HG02884 (cell line): ENCODE data around the gene C6orf89.

Experiments used
- ATAC-seq: cut with Tn5 transposase; IDR thresholded peaks from one replicate; pipeline ENCODE4 v1.9.1; 2021; ENCODE audit warnings: mild to moderate bottlenecking, moderate library complexity; ENCODE audit not compliant: unreplicated experiment

Gene C6orf89

DNA sequence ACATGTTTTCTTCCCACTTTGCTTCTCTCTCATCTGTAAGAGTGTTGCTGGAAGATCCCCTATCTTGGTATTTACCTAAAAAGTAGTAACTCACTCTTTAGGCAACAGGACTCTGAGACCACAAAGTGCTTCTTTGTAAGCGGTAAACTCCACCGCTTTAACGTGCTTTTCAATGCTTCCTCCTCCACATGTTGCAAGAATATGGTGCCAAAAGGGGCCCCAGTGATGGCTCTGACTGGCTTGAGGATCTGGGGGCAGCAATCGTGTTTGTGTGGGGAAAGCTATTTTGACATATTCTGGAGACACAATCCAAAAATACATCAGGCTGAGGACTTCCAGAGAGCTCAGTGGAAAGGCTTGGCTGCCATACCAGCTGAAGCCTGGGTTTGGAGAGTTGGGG is 34.1 kb upstream of the C6orf89 start:
- ATAC-seq = no peak

DNA sequence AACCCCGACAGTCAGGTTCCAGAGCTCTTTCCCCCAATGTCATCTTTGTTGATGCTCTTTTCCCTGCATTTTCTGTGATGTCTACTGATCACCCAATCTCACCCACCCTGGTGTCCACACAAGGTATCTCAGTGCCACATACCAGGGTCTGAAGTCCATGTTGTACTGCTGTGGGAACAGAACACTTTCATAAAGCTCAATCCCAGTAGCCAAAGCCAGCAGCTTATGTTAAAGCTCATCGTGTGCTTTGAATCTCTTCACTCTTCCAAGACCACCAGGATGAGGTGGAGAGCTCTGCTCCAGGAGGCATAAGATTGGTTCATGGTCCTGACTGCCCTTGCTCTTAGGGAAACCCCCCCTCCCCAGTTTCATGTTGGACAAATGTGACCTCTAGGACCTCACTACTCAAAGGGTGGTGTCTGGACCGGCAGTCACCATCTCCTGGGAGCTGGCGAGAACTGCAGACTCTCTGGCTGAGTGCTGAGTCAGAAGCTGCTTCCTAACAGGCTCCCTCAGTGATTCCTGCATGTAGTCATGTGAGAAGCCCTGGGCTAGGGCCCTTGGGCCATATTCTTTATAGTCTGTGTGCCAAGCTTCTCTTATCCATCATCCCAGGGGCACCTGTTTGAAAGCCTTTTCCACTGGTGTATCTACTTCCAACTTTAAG is 33.1 kb upstream of the C6orf89 start:
- no peak for ATAC-seq

DNA sequence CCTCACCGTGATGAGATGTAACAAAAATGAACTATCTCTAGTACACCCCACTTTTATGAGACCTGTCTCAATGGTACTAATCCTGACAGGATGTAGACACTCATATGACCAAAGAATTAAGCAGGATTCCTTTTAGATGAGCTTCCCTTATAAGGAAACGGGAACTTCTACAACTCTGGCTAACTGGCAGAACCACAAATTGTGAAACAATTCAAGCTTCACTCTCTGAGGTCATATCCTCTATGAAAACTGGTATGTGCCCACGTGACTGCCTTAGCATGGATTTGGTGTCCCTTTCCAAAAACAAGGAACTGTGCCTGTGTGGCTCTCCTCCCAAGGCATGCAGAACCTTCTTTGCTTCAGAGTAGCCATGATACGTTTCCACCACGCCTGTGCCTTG is 32.4 kb upstream of the C6orf89 start:
- no peak for ATAC-seq

DNA sequence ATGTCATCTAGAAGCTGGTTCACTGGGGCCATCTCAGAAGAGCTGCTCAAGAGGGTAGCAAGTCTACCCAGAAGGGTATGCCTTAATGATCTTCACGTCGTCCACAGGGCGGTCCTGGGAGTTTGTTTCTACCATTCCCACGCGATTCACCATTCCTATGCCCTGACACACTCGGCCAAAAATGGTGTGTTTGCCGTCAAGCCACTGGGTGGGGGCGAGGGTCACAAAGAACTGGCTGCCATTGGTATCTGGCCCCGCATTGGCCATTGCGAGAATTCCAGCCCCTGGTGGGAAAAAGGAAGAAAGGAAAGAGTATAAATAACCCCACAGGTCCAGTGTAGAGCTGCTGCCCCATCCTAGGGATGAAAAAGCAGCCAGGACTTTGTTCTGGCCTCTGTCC is 30.0 kb upstream of the C6orf89 start:
- ATAC-seq = no peak

DNA sequence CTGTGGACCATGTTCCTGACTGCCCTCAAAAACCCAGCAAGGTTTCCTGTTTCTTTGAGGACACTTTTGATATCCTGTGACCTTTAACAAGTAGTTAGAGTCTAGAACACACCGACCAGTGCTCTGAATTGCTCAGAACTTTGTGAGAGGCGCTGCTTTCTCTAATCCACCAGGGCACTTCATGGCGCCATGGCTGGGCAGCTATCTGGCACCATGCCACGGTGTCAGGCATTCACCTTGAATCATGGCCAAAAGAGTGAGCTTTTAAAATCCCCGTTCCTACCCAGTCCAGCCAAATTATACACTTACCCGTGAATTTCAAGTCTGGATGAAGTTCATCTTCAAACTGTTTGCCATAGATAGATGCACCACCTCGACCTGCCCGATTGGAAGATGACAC is 29.5 kb upstream of the C6orf89 start:
- ATAC-seq = no peak

DNA sequence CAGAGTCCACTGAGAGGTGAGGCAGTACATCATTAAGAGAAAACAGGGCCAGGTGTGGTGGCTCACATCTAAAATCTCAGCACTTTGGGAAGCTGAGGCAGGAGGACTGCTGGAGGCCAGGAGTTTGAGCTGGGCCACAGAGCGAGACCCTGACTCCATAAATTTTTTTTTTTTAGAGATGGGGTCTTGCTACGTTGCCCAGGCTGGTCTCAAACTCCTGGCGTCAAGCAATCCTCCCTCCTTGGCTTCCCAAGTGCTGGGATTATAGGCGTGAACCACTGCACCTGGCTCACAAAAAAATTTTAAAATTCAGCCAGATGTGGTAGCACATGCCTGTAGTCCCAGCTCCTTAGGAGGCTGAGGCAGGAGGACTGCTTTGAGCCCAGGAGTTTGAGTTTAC is 28.4 kb upstream of the C6orf89 start:
- ATAC-seq = no peak

DNA sequence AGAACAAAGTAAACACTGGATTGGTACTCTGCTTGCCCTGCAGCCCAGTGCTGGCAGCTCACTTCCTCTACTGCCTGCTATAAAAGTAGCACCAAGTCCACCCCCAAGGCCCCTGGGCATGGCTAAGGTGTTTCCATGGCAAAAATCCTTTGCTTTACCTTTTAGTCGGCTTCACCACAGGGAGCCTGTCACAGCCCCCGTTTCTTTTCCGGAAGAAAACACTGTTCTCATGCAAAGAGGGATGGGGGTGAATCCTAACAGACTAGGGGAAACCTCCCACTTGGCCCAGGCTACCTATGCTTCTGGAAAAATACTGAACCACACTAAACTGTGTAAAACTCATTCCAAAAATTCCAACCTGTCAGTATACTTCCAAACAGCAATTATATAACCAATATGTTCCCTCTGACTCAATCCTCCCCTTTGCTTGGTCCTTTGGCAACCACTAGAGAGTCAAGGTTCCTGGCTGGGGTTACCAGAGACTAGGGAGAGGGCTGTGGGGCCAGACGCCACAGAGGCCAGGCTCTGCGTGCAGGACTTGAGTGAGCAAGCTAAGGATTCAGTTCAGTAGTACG is 27.3 kb upstream of the C6orf89 start:
- no peak for ATAC-seq

DNA sequence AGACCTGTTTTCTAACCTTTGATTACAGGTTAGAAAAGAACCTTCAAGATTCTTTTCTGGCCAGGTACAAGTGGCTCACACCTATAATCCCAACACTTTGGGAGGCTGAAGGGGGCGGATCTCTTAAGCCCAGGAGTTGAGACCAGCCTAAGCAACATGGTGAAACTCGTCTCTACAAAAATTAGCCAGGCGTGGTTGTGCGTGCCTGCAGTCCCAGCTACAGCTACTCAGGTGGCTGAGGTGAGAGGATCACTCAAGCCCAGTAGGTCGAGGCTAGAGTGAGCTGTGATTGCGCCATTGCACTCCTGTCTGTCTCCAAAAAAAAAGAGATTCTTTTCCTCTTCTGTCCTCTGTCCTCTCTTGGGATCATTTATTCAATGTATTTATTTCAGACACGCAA is 25.6 kb upstream of the C6orf89 start:
- no peak for ATAC-seq

DNA sequence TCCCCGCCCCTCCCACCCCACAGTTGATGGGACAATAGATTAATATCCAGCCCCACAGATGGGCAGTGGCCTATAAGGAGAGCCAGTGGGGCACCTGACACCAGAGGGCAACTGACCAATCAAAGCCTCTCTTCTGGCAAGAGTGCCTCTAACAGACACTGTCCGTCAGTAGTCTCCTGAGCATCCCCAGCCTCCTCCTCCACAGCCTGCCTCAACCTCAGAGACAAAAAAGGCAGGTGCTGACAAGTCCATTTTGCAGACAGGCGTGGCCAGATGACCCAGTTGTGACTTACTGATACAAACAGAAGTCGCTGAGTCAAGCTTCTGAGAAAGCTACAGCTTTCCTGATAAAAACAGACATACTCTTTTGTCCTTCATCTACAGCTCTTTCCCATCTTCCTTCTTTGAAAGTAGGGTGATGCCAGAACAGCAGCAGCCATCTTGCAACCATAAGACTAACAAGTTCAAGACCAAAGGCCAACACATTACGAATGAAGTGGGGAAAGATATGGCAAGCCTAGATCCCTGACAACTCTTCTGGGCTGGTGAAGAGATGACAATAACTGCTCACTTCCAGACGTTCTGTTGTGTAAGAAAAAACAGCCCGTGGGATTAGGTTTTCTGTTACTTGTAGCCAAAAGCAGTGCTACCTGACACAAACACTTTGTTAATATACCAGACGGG is 23.4 kb upstream of the C6orf89 start:
- ATAC-seq = no peak

DNA sequence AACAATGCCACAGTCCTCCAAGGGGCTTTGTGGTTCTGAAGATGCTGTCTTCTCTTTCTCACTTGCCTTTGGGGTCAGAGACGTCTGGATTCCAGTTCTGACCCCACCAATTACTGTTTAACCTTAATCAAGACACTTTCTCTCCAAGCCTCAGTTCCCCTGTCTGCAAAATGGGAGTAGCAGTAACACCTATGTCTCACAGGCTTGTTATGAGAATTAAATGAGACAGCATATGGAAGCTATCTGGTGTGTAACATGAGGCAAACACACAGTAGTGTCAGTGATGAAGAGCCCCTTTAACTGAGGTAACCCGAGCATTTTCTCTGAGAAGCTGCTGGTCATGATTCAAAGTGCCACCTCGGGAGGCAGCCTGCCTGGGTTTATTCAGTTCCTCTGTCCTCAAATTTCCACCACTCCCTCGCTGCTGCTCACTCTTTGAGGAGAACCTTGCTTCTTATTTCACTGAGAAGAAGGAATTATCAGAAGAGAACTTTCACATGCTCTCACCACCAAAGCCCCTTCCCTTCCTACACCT is 22.8 kb upstream of the C6orf89 start:
- no peak for ATAC-seq

DNA sequence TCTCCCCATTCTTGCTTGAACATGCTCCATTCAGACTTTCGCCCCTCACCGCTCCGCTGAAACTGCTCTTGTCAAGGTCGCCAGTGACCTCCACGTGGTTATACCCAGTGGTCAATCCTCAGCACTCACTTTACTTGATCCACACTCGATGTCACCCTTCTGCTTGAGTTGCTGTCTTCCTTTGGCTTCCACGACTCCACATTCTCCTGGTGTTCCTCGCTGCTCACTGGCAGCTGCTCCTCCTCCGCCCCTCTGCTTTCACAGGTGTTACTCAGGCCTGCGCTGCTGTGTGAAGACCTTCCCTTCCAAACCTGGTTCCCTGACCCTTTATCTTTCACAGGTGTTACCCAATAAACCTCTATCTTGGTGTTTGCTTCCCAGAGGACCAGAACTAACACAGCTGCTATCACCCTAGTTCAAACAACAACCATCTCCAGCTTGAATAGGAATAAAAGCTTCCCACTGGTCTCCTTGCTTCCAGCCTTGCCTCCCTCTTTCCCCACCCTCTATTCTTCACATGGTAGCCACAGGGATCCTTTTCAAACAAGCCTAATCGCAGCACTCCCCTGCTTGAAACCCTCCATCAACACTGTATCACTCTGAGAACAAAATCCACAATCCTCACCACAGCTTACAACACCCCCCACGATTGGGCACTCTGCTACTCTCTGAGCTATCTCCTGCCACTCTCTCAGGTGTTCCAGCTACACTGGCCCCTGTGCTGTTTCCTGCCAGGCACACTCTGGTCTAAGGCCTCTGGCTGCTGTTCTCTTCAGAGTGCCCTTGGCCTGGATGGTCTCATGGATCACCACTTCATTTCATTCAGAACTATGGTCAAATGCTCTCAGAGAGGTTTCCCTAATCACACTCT is 21.8 kb upstream of the C6orf89 start:
- ATAC-seq = no peak

DNA sequence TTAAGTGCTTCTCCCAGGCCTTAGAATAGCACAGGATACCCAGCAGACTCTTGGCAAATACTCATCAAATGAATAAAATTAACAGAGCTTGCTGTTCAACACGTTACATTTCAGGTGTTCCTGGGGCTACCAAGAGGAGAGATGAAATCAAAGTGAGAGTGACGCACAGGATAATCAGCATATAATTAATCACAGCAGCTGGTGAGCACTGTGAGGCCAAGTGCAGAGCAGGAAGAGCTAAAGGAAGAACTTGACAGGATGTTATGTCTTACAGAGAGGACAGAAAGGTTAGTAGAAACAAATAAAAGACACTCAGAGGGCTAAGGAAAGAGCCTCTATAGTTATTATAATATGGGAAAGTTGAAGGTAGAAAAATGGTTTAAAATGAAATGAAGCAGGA is 19.9 kb upstream of the C6orf89 start:
- no peak for ATAC-seq

DNA sequence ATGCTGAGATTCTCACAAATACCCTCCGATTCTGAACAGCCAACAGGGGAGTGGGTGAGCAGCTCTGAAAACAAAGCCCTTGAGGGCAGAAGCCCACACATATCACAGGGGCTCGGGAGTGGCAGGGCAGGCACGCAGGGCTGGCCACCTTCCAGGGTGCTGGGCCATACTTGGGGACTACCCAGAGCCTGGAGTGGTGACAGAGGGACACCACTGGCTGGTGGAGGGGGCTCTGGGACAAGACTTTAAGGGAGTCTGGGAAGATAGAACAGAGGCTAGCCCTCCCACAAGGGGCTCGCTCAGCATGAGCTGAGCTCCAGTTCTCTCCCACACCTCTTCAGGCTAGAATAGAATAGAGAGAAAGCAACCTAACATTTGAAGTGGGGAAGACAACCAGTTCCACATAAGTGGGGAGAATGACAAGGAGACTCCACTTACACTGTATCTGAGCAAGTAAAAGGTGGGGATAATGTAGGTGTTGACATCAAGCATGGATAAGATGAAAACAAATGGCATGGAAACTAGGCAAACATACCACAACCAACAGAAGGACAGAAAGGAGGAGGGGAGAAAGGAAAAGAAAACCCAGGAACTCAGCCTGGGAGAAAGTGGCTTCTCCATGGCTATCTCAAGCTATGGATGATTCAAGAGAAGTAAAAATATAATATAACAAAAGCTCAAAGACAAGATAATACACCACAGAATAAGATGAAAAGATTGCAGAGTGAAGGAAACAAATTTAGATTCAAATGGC is 18.1 kb upstream of the C6orf89 start:
- no peak for ATAC-seq

DNA sequence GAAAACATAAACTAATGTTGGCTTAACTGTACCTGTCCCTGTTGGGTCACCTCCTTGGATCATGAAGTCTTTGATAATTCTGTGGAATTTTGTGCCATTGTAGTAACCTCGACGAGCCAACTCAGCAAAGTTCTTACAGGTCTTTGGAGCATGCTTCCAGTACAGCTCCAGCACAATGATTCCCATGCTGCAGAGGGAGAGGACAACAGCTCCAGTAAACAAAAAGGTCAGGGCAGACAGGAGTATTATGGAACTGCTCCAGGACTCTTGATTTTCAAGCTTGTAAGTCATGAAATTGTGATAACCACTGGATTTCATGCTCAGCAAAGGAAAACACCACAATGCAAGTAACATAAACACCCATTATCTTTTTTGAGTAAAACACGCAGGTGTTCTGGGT is 14.1 kb upstream of the C6orf89 start:
- ATAC-seq = no peak

DNA sequence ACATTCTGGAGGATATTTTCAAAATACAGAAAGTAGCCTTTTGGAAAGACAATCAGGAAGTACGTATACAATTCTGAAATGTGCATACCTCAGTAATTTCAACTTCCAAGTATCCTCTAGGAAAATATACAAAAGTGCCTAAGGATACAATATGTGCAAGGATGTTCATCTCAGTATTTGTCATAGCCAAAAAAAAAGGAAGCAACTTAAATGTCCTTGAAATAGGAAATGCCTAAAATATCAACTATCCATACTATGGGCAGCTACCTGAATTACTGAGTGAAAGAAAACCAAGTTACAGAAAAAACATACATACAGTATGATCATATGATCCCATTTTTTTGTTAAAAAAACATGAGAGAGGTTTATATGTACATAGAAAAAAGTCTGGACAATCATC is 12.6 kb upstream of the C6orf89 start:
- no peak for ATAC-seq

DNA sequence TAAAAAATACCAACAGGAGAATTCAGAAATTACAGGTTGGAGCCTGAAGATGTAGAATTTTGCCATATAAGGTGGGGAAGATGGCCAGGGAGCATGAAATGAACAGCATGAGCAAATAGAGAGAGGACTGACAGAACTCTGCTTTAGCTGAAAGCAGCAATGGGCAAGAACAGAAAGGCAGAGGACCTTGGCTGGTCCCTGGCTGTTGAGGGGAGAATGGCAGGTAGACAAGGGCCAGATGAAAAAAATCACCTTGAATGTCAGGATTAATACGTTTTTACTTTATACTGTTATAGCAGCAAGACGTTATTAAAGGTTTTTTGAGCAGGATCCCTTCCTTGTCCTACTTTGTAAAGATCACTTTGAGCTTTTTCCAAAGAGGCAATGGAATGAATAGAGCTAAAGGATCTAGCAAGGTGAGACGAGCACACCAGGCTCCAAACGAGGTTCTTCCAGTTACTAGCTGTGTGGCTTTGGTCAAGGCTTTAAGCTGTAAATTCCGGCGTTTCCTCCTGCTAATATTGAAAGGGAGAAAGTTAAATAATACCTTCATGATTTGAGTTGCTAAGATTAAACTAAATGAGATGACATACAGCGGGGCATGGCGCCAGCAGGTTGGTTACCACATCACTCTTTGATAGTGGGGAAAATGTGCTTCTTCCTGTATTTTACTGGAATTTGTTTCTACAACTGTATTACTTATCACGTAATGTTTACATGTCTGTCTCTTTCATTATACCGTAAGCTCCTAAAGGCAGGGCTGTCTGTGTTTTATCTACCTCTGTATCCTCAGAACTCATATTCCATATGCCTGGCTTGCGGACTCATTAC is 11.9 kb upstream of the C6orf89 start:
- no peak for ATAC-seq

DNA sequence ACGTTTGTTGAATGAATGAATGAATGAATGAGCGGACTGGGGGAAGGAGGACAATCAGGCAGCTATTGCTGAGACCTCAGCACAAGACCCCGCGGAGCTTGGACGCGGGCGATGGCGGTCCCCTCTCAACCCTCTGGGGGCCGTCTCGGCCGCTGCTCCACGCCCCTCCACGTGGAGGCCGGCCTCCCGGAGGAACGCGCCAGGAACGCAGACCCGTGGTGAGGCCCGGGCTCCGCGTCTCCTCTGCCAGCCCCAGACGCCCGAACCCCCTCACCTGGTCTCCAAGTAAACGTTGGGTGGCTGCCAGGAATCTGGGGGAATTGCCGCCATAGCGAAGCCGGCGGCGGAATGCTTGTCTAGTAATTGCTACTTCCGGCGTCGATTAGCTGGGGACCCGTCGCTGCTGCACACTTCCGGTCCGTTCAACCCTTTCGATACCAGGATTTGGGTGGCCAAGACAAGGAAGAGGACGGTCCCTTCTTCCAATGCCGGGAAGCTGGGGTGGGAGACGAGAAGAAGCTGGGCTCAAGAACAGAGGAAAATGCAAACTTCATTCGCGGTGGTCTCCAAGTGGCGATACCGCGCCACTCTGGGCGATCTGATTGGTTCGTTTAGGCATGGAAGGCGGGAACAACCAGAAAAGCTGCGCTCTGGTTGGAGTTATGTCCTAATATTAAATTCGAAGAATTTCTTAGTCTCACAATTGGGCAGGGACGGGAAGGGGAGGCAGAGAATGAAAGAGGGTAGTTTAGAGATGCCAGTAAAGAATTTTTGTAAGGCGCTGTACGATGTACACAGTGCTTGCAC is 11.1 kb upstream of the C6orf89 start, which contains the start of gene PPIL1:
Gene PPIL1, minus strand, starts transcription at position 361 of the 807 bp plus-strand sequence. Its CDS starts 31 bp downstream, at position 330.
- ATAC-seq = peak; percentile 81

DNA sequence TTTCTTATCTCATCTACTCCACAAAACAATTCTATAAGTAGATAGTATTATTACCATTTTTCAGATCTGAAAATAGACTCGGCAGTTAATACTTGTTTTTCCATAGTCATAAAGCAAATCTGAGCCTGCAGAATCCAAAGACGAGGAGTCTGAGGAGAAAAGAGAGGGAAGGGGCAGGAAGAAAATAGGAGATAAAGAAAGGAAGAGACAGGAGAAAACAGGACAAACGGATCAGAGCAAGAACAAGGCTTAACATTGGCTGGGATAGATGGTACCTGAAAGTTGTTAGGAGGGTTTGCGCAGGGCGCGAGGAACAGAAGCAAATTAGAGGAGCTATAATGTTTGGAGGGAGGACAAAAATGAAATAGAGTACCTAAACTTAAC is 10.5 kb upstream of the C6orf89 start:
- ATAC-seq = no peak

DNA sequence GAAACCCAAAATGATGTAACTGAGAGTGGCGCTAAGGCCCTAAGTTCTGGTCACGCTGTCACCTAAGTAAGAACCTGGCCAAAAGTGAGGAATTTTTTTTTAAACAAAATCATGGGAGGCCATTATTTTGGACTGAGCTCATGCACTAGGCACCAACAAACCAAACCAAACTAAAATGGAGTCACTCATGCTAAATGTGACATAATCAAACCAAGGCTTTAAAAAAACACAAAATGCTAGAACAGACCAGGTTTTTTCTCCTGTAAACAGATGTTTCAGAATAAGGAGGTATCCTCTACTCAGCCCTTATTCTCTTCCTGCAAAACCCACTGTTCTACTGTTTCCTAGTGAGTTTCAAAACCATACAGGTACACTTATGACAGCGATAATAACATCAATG is 1.1 kb upstream of the C6orf89 start:
- ATAC-seq = no peak
